Stimulated activated CD8-positive, alpha-beta memory T cell treated with anti-CD3 and anti-CD28 coated beads, Interleukin-12 subunit alpha, Interleukin-12 subunit beta, amount 100 ng/mL, for 1 hour (primary cell): ENCODE results near the gene FUT3.

Experiments
- DNase-seq: peaks from one replicate; pipeline ENCODE4 v3.0.0-alpha.2; 2020; ENCODE audit warnings: low read depth

Gene FUT3

DNA sequence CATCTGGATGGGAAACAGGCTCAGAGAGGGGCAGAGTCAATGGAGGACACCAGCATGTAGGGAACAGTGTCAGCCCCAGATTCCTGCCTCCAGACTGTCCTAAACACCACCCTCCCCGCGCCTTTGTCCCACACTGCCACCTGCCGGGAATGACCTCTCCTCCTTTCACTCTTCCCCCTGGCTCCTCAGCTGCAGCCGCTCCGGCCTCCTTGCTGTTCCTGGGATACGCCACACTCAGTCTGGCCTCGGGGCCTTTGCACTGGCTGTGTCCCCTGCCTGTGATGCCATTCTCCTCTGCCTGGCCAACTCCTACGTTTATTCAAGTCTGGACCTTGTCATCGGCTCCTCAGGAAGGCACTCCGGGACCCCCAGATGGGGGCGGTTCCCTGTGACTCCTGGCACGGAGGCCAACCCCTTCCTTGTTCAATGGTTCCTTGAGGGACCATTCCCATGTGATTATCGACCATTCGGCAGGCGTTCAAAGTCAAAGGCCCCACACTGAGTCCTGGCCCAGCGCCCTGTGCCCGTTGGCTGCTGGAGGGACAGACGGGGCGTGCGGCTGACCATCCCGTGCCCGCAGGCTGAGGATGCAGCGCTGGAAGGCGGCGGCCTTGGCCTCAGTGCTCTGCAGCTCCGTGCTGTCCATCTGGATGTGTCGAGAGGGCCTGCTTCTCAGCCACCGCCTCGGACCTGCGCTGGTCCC, 27.5 kb downstream of the FUT3 start:
- no peak for DNase-seq

DNA sequence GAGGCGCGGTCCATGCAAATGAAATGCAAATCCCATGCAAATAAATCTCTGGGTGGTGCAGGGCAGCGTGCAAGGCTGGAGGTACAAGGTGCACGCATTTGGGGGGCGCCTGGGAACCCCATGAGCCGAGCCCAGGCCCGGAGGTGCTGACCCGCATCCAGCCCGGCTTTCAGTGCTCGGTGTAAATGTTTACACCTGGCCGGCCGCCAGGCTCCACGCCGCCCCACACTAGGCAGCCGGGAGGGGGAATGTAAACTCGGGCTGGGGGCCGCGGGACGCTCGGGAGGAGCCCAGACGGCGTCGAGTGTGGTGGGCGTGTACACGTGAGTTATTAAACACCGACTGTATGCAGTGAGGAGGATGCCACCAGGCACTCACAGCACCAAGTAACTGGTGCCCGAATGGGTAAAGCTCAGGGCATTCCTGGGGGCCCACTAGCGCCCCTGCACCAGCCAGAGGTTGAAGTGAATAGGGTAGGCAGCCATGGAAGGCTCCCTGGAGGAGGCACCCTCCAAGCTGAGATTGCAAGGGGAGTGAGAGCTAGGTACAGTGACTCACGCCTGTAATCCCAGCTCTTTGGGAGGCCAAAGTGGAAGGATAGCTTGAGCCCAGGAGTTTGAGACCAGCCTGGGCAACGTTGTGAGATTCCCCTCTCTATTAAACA, 28.9 kb downstream of the FUT3 start:
- no peak for DNase-seq

DNA sequence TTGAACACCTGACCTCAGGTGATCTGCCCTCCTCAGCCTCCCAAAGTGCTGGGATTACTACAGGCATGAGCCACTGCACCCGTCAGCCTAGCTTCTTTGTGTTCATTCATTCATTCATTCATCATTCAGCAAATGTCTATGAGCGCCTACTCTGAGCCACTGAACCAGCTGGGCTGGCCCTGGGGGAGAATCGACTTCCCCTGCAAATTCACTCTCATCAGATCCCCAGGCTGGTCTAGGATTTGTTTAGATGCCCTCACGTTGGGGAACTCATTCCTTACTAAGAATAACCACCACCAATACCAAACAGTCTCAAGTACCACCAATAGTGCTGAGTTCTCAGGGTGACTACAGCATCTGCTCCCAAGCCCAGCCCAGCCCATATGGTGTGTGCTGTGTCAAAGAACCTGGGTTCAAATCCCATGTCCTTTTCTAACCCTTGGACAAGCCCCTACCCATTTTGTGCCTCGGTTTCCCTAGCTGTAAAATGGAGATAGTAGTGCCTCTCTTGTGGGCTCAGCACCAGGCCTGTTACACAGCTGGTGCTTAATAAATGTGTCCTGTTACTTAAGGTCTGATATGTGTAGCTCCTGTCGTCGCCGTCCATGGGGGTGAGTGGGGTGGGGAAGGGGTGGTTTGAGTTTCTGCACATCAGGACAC, 29.6 kb downstream of the FUT3 start:
- no peak for DNase-seq

DNA sequence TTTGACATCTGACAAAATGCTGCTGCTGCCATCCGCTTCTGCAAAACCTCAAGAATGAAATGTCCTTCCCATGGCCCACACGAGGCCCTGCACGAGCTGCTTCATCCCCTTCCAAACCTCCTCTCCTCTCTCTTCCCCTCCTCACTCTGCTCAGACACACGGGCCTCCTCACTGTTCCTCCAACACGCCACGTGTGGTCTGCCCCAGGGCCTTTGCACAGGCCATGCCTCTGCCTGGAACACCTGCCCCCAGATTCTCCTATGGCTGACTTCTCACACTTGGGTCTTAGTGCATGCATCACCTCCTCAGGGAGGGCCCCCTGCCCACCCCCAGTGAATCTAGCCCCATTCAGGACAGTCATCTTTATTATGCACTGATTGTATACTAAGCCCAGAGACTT, 30.5 kb downstream of the FUT3 start:
- no peak for DNase-seq

DNA sequence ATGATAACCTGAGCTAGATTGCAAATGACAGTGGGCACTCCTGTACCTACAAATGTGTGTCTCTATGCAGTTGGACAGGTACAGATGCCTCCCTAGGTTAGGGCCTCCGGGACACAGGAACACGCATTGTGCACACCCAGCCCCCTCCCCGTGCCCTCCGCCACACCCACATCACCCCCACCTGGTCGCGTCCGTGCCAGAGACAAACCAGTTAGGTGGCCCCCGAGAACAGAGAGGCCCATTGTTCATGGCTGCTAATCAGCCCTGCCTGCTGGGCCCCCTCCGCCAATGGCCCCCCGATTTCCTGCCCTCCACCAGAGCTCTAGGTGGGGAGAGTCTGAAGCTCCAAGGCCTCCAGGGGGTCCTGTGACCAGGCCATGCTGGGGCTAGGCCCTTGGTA, 32.7 kb downstream of the FUT3 start:
- DNase-seq = no peak

DNA sequence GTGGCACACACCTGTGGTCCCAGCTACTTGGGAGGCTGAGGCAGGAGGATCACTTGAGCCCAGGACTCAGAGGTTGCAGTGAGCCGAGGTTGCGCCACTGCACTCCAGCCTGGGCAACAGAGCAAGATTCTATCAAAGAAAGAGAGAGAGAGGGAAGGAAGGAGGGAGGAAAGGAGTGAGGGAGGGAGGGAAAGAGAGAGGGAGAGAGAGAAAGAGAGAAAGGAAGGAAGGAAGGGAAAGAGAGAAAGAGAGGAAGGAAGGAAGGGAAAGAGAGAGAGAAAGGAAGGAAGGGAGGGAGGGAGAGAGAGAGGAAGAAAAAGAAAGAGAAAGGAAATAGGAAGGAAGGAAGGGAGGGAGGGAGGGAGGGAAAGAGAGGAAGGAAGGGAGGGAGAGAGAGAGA, 34.0 kb downstream of the FUT3 start:
- no peak for DNase-seq

DNA sequence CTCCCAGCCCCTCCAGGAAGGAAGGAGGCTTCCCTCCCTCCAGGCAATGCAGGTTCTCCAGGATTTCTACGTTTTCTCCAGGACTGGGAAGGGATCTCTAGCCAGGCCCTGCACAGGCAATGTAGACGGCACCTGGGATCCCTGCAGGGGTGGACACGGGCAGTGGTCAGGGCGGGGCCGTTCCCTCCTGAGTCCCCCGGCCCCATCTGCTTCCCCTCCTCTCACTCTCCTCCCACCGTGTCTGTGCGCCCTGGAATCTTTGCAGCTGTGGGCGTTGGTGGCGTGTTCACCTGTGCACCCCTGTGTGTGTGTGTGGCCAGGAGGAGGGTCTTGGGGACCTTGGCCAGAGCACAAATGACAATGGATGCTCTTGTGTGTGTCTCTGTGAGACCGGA, 36.4 kb downstream of the FUT3 start:
- DNase-seq = no peak

DNA sequence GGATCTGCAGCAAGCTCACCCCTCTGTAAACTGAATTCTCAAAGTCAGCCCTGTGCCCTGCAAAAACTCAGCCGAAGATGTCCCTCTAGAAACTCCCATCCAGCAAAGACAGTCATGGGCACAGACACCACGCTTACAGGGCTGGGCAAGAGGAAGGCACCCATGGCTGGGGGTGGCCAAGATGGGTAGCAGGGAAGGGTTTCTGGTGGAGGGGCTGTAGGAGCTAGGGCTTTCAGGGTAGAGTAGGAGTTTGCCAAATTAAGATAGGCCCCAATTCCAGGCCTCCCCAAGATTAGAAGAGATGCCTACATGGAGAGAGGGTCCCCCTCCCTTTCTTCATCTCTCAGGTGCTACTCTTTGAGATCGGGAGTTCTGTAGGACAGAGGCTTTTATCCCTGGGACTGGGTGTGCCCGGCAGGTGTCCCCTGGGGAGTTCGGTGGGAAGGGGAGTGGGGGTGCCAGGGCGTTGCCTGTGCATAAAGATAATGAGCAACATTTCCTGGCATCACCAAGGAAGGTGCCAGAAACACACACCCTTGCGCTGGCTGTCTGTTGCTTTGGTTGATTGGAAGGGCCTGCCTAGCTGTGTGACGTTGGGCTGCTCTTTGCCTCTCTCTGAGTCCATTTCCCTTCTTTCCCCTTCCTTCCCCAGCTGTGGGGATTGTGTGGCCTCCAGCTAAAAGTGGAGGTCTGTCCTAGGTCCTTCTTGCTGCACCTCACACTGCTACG, 37.0 kb downstream of the FUT3 start:
- DNase-seq = no peak

DNA sequence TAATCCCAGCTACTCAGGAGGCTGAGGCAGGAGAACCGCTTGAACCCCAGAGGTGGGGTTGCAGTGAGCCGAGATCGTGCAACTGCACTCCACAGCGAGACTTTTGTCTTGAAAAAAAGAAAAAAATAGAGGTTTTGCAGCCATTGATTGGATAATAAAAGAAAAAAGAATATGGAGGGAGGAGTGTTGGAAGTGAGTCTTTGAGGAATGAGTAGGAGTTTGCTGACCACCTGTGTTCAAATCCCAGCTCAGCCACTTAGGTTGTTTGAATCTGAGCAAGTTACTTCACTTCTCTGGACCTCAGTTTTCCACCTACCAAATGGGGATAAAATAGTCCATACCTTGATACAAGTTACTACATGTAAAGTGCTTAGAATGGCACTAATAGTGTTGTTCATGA, 40.1 kb downstream of the FUT3 start:
- DNase-seq = no peak

DNA sequence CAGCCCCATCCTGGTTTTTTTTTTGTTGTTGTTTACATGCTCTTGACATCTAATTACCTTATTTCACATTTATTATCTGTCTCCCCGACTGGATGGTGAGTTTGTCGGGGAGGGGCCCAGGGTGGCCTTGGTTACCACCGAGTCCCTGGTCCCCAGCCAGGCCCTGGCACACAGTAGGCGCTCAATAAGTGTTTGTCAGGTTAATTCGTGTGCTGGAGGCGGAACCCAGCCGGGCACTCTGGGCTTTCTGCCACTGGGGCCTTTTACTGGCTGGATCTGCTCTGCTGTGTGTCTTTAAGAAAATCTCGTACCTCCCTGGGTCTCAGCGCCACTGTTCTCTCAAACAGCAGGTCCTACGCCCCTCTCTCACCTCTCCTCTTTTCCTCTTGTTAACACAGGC, 41.8 kb downstream of the FUT3 start:
- no peak for DNase-seq

DNA sequence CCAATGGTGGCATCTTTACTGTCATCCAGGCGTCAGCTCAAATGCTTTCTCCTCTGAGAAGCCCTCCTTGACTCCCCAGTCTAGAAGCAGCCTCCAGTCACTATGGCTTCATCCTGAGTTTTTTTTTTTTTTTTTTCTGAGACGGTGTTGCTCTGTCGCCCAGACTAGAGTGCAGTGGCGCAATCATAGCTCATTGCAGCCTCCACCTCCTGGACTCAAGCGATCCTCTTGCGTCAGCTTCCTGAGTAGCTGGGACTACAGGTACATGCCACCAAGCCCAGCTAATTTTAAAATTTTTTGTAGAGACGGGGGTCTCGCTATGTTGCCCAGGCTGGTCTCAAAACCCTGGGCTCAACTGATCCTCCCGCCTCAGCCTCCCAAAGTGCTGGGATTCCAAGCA, 42.2 kb downstream of the FUT3 start:
- no peak for DNase-seq

DNA sequence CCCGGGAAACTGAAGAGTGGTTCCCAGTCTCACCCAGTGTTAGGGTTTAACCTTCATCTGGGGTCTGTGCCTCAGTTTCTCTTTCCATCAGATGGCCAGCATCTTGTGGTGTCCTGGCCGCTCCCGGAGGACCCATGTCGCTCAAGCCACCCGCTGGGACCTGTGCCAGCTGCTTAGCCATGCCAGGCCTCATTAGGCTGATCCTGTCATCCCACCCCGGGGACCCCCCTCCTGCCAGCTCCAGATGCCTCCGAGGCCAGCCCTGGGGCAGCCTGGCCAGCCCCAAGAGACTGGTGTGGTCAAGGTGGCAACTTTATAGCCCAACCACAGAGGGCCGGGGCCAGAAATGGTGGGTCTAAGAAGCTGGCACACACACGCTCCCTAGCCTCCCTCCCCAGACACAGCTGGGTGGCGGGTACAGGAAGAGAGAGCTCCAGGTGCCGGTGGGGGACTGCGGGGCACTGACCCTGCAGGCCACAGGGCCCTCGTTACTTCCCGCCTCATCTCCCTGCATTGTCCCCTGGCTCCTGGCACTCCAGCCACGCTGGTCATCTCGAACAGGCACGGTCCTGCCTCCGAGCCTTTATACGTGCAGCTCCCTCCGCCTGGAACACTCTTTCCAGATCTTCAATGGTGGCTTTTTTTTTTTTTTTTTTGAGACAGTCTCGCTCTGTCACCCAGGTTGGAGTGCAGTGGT, 43.0 kb downstream of the FUT3 start:
- no peak for DNase-seq

DNA sequence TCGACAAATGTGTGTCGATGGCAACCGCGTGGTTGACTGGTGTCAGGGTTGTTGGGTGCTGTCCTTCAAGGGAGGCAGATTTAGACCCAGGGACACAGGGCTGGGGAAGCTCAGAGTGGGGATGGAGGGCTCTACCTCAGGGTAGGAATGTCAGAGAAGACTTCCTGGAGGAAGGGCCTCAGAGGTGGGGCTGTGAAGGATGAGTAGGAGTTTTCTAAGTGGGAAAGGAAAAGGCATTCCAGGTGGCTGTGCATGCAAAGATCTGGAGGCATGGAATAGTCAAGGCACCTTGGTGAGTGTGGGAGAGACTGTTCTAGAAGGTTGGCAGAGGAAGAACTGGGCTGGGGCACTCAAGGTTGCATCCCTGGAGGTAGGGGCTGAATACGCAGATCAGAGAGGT, 44.3 kb downstream of the FUT3 start:
- no peak for DNase-seq

DNA sequence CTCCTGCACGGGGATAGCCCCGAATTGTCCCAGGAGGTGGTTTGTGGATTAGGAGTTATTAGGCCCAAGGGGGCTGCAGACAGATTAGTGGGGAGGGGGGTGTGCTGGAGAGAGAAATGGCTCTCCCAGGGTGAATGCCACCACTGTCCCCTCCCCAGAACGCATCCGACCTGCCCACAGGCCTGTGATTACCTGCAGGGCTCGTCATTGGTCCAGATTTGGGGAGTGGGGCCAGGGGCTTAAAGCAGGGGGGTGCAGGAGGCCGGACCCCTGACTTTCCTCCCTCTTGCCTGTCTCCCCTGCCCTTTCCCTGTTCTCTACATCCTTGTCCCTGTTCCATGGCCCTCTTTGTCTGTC, 45.1 kb downstream of the FUT3 start:
- DNase-seq = no peak

DNA sequence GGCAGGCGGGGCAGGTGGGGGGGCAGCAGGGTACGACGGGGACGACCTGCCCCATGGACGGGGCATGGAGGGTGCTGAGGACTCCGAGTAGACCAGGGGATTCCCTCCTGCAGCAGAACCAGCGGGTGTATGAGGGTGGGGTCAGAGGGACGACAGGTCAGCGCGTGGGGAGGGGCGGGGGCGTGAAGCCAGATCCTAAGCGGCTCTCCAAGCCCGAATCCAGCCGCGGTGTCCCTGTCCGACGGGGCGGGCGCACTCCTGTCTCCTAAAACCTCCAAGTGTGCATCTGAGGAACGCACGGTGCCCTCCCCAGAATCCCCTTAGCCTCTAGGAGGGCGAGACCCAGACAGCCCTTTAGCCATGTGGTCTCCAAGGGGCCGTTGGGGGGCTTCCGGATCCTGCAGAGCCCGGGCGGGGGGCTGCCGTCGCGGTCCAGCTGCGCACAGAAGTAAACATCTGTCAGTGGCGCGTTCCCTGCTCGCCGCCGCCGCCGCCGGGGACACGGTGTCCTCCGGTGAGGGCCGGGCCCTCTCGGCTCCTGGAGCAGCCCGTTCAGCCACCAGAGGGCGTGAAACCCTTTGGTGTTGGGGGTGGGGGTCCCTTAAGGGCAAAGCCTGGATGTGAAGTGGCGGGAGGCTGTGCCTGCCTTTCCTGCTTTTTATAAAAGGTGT, 45.7 kb downstream of the FUT3 start:
- DNase-seq = peak; percentile 40

DNA sequence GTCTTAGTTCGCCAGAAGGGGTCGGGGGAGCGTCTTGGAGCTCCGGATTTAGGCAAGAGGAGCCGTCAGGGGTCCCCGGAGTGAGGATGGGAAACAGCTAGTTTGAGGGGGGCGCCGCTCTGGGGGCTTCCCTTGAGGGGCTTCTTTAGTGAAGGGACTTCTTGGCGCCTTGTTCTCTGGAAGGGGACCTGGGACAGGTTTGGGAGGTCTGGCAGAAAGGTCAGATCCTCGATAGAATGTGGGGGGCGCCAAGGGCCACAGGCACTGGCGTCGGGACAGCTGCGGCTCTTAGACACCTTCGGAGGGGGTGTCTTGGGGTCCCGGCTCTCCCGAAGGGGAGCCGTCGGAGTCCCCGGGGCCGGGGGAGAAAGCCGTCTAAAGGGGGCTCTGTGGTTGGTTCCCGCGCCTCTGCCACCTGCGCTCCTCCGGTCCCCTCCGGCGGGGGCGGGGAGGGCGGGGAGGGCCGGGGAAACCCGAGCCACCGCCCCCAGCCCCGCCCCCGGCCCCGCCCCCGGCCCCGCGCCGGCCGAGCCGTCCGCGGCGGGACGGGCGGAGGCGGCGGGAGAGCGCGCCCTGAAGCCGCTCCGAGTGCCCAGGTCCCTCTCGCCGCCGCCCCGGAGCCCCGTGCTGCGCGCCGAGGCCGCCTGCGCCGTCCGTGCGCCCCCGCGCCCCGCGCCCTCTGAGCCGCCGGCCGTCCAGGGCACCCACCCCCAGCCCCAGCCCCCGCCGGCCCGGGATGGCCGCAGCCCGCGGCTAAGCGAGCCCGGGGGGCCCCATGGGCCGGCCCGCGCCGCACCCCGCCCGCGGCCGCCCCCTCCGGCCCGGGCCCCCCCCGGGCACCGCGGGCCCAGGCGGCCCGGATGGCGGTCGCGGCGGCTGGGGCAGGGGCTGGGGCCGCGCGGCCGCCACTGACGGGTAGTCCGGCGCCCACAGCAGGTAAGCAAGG, 46.5 kb downstream of the FUT3 start, which contains the start of gene NRTN:
NRTN (plus strand) TSS at position 552 of the 946 bp plus-strand sequence. CDS start 19,099 bp downstream, outside the sequence.
- DNase-seq = no peak

DNA sequence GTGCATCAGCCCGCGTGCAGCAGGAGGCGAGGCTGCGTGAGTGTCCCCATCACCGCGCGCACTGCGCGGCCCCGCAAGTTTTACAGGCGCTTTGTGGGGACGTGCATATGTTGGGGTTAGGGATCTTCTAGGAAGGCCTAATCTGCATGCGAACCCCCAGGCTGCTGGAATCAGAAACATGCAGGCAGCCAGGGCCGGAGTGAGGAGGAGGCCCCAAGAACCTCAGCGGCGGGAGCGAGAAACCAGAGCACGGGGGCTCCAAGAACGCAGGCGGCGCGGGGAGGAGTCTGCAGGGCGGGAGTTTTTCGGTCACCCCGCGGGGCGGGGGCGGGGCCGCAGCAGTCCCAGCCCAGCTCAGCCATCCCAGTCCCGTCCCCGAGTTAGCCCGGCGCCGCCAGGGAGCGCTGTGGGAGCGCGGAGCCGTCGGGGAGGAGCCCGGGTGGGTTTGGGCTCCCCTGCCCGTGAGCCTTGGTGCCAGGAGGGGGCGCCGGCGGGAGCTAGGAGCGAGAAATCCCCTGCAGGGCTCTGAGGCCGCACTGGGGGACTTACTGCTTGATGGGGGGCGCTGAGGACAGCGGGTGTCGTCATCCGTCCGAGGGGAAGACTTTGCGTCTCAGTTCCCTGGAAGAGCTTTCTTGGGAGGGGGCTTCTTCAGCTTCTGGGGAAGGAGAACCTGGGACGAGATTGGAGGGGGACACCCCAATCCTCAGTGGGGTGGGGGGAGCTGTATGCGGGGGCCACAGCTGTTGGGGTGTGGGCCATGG, 47.3 kb downstream of the FUT3 start:
- peak; percentile 75 for DNase-seq

DNA sequence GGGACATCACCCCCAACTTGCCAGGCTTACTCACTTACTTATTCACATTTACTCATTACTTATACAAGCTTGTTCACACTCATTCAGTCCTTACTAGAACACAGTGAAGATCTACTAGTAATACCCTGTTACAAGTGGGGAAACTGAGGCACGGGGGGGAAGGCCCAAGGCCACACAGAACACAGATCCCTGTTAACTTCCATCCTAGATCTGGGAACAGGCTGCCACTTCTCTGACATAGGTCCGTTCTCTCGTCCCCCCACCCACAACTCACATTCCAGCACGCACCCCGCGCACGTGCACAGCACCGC, 47.9 kb downstream of the FUT3 start:
- DNase-seq = no peak

DNA sequence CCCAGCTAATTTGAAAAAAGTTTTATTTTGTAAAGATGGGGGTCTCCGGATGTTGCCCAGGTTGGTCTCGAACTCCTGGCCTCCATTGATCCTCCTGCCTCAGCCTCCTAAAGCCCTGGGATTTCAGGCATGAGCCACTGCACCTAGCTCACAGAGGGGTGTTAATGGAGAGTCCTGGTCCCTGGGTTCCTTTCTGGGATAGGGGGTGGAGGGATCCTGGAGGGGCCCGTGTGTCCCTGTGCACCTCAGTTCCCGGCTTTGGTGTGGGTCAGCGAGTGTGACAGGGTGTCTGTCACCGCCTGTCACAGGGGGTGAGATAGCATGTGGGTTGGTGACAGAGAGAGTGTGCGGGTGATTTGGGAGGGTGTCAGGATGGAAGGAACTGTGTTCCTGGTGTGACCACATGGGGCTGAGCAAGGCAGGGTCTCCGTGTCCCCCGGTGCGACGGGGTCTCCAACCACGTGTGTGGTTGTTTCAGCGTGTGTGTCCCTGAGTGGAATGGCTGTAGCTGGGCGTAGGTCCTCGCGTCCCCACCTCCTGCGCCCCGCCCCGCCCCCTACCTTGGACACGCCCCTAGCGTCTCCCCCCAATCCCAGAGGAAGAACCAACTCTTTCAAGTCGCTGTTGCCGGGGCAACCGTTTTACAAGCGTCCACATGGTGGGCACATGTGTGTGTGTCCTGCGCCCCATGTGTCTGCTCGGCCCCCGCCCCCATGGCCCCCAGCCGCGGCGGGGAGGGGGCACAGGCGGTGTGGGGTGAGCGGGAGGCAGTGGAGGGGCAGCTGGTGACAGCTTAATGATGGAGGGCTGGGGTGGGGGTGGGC, 49.2 kb downstream of the FUT3 start:
- DNase-seq = no peak
